WI38 (cell line): ENCODE measurements around the gene DDHD1.
"Not testable (repeated sequence)": the region's sequence is repeated elsewhere in the genome, so short reads cannot be mapped to it uniquely, and the experiment has no call there.

ENCODE experiments used
- H3K4me3 ChIP-seq: 2 replicates; pipeline ENCODE4 v1.5.1; 2011; ENCODE audit warnings: low read depth, mild to moderate bottlenecking, control low read depth, low read length
- CTCF ChIP-seq: IDR thresholded peaks from 2 replicates; pipeline ENCODE4 v1.5.1; 2012; ENCODE audit warnings: low read depth, mild to moderate bottlenecking, control low read depth, low read length

DDHD1 gene

DNA sequence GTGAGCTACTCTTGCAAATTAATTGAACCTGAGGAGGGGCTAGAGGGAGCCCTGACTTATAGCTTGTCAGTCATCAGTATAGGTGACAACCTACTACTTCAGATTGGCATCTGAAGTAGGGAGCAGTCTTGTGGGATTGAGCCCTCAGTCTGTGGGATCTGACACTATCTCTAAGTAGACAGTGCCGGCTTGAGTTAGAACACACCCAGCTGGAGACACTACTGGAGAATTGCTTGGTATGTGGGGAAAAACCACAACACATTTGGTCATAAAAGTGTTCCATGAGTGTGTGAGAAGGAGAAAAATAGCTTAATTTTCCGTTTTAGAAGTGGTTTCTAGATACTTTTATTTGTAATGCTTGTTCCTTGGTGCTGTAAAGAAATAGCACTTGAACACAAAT is 30.5 kb upstream of the DDHD1 start:
- no peak for TF ChIP-seq CTCF
- no peak overlapping the region for H3K4me3 ChIP-seq

- no peak for TF ChIP-seq CTCF
- no peak overlapping the region for H3K4me3 ChIP-seq
Measured at GRCh38 chr14:53183056-53183455, 29.9 kb upstream of the DDHD1 start.

DNA sequence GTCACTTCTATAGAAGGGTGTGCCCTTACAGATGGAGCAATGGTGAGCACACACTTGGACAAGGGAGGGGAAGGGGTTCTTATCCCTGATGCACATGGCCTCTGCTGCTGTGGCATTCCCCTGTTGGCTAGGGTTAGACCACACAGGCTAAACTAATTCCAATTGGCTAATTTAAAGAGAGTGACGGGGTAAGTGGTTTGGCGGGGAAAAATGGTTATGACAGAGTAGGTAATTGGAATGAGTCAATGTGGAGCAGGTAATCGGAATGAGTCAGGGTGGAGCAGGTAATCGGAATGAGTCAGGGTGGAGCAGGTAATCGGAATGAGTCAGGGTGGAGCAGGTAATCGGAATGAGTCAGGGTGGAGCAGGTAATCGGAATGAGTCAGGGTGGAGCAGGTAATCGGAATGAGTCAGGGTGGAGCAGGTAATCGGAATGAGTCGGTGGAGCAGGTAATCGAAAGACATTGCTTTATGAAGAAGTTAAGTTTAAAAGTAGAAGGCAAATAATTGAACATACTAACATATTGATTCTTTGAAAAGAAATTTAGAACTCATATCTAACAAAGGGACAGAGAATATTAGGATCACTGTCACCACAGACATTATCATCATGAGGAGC is 28.4 kb upstream of the DDHD1 start:
- H3K4me3 ChIP-seq, result not testable (repeated sequence)

- TF ChIP-seq CTCF, result no peak
- H3K4me3 ChIP-seq, result no peak overlapping the region
Measured at GRCh38 chr14:53180272-53181221, 27.4 kb upstream of the DDHD1 start.

DNA sequence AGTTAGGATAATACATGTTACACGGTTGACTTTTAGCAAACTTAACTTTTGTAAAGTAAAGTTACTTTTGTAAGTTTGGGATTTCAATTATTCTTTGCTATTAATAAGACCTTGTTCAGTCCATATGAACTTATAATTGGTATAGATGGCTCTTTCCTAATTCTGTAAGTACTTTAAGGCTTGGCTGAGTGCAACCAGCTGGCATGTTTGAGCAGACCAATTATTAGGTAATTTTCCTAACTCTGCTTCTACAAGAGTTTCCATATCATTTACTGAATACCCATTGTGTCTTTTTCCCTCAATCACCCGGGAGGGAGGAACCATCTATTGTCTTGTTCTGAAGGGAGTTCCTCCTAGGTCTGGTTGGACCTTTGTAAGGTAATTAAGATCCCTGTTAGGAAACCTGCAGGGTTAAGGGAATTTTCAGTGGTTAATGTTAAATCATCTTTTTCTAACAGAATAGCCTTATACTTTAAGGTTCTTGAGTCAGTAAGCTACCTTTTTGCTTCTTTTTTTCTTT is 26.4 kb upstream of the DDHD1 start:
- not testable (repeated sequence) for H3K4me3 ChIP-seq

GRCh38 chr14:53175375-53175774 is 22.3 kb upstream of the DDHD1 start:
- no peak for TF ChIP-seq CTCF
- H3K4me3 ChIP-seq, result no peak overlapping the region

- no peak for TF ChIP-seq CTCF
- no peak overlapping the region for H3K4me3 ChIP-seq
Measured at GRCh38 chr14:53174918-53175317, 21.8 kb upstream of the DDHD1 start.

DNA sequence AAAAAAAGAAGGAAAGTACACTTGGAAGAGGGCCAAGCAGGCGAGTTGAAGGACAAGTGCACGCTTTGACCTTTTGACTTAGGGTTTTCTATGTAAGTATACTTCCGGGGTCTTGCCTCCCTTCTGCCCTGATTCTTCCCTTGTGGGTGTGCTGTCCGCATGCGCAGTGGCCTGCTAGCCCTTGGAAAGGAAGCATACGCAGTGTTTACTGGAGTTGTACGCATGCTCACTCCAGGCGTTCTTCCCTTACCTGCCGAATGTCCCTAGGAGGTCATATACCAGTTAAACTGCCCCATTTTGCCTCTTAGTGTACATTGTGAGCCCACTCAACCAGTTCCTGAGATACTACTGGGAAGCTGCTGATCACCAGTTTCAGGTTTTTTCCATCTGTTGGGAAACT is 15.7 kb upstream of the DDHD1 start:
- TF ChIP-seq CTCF, result no peak

More for the DNA sequence above, 15.7 kb upstream of the DDHD1 start:
- H3K4me3 ChIP-seq, result no peak overlapping the region
